Femur (tissue), 1 donor: ENCODE data around the gene ADD3.
A peak's percentile ranks its signal among the peaks of the same experiment; 100 is the strongest.
"Not testable (repeated sequence)": the region's sequence is repeated elsewhere in the genome, so short reads cannot be mapped to it uniquely, and the experiment has no call there.

Experiments used
- DNase-seq: peaks from one replicate; pipeline ENCODE4 v3.0.0-alpha.2; 2017

Gene ADD3

DNA sequence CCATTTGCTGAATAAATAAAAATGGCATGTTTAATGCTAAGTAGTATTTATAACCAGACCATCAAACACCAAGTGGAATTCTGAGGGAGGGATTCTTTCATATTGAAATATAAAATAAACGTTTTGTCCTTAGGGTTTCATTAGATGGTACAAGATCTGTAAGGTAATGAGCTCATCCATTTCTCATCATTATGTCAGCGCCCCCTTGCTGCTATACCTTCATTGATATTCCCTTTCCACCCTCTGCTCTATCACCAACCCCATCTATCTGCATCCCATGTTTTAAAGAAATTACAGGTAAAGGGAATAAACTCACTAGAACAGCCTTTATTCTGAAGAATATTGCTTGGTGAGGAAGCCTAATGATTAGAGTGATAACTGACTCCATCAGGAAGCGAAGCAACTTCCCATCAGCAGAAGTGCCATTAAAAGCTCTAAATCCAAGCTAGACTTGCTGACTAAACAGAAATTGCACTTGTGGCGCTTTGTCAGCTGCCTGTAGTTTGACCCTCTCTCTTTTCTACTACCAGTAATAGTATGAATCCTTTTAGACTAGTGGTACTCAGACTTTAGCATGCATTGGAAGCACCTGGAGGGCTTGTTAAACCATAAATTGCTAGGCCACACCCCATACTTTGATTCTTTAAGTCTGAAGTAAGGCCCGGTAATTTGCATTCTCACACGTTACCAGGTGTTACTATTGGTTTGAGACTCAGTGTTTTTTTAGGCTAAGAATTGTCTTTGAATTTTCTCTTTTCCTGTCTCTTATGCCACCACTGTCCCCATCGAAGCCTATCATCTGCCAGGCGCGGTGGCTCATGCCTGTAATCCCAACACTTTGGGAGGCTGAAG lies 27.5 kb downstream of the ADD3 start:
- DNase-seq: no peak

DNA sequence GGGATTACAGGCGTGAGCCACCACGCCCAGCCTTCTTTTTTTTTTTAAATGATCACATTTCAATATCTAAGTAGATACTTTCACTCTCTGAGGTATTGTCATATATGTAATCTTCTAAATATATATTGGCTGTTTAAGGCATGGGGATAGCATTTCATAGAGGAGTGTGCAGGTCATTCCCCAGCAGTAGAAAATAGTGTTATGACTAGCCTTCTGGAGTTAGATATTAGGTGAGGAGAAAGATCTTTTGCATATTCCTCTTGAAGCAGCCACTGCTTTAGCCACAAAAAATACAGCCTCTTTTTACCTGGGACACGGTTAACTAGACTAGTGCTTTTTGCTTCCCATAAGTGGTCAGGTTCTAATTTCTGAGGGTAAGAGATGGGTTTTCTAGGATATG lies 28.9 kb downstream of the ADD3 start:
- DNase-seq: no peak

DNA sequence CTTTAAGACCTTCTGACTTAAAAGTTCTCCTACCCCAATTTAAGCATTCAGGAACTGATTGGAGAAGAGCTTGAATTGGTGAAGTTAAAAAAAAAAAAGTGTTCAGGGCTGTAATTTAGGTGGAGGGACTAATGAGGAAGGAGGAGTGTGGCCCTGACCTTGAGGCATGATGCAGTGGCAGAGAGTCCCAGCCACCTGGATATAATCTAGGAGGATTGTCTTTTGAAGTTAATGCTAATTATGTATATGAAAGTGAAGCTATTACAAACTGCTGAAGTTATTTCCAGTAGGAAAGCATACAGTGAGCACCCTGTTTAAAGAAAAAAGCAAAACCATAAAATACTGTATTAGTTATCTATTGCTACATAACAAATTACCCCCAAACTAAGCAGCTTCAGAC lies 31.5 kb downstream of the ADD3 start:
- DNase-seq: no peak

DNA sequence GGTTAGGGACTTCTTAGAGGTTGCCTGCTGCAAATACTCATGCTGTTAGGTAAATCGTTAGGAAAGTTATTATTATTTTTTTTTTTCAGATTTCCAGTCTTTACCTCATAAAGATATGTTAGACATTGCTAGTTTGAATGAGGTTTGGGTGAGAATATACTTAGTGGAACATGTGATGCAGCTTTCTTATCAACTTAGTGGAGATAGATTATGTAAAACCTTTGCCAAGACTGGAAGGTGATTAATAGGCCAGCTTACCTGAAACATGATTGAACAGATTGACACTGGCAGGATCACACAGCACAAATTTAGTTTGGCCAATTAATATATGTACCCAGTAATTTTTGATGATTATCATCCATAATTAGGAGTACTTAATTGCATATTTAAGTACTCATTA lies 32.3 kb downstream of the ADD3 start:
- no peak for DNase-seq

DNA sequence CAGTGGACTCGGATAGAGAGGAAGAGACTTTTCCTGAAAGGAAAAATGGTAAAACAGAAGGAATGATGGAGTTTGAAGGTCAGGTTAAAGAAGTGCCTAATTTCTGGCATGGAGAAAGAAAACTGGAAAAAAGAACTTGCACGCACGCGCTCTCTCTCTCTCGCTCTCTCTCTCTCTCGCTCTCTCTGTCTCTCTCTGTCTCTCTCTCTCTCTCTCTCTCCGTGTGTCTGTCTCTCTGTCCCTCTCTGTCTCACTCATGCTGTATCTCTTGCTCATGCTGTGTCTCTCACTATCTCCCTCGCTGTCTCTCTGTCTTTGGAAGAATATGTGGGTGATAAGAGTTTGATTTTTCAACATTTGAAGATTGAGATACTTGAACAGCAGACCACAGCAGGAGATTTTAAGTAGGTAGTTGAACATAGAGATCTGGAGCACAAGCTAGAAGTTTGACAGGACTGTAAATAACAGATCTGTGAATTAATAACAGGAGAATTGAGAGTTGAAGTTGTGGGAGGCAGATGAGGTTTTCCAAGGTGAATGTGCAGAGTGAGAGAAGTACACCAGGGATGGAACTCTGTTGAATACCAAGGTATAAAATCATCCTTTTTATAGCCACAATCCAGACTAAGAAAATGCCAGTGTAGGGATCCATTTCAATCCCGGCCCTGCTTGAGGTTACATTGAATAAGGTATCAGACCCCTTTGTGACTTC lies 33.1 kb downstream of the ADD3 start:
- no peak for DNase-seq

DNA sequence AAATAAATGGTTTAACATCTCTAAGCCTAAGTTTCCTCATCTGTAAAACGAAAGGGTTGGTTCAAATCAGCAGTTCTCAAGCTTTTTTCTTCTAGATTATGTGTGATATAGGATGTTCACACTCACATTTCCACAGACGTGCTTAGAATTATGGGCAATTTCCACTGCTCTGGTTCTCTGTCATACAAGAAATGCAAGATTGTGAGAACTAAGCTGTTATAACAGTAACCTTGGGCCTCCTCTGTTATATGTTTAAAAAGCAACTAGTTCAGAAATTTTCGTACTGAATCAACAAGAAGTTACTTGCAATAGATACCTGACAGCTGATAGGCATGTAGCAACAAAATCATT lies 33.7 kb downstream of the ADD3 start:
- DNase-seq: no peak

DNA sequence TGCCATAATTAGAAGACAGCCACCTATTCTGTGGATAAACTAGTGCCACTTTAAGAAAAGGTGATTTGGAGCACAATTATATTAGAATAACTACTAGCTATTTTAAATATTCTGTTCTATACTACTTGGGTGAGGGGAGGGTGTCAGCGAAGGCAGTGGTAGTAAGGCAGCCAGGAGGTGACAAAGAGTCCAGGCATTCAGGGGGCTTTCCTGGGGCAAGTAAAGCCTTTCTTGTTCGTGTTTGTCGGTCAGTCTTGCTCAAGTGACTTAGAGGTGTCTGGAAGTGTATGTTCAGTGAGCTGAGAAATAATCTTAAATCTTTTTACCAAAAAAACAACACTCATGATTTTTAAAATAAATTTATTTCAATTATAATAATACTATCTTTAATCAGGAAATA lies 34.4 kb downstream of the ADD3 start:
- no peak for DNase-seq

DNA sequence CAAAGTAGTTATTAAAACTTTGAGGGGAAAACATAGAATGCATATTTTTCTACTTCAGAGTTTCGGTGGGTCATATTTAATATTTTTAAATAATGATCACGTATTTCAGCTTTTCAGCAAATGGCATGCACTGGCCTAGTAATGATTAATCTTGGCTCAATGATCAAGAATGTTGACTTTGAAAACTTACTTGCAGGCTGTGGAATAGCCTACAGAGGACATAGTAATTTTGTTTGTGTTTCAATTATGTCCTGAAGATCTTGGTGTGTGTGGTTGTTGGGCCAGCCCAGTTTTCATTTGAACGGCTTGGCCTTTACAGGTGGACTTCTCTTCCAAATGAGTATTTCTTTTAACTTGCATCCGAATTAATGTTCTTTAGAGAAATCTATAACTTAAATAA lies 35.1 kb downstream of the ADD3 start:
- DNase-seq: no peak

DNA sequence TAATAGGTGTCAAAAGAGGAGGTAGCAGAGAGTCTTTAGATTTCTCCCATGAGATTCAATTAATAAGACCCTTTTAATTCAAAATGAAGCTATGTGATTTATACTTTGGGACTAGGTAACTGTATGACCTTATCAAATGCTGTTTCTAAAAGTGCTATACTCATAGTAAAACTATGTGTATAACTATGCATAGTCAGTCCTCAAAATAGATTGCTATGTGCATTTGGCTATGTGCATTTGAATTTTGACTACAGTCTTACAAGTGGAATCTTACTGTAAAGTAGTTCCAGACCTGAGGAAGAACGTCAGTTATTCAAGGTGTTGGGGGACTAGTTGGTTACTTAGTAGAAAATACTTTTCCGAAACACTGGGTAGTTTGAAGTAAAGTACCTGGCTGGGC lies 36.9 kb downstream of the ADD3 start:
- DNase-seq: no peak

DNA sequence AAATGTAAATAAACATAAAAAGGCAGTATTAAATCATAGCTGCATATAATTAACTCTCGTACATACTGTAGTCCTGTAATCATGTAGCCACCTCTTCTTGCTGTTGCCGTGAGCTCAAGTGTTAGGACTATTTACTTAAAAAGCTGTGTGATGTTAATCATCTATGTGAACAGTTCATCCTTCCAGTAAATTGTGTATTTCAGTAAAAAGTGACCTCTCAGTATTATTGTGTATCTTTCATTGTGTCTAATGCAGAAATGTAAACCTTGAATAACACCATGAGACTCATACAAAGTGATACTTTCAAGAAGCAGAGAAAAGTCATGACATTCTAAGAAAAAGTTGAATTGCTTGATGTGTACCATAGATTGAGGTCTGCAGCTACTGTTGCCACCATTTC lies 38.0 kb downstream of the ADD3 start:
- no peak for DNase-seq

DNA sequence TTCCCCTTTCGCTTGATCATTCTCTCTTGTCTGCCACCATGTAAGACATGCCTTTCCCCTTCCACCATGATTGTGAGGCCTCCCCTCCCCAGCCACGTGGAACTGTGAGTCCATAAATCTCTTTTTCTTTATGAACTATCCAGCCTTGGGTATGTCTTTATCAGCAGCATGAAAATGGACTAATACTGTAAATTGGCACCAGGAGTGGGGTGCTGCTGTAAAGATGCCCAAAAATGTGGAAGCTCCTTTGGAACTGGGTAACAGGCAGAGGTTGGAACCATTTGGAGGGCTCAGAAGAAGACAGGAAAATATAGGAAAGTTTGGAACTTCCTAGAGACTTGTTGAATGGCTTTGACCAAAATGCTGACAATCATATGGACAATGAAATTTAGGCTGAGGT lies 40.4 kb downstream of the ADD3 start:
- not testable (repeated sequence) for DNase-seq

DNA sequence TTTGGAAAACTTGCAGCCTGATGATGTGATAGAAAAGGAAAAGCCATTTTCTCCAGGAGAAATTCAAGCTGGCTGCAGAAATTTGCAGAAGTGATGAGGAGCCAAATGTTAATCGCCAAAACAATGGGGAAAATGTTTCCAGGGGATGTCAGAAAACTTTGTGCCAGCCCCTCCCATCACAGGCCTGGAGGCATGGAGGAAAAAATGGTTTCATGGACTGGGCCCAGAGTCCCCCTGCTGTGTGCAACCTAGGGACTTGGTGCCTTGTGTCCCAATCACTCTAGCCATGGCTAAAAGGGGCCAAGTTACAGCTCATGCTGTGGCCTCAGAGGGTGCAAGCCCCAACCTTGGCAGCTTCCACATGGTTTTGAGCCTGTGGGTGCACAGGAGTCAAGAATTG lies 41.0 kb downstream of the ADD3 start:
- DNase-seq: no peak

DNA sequence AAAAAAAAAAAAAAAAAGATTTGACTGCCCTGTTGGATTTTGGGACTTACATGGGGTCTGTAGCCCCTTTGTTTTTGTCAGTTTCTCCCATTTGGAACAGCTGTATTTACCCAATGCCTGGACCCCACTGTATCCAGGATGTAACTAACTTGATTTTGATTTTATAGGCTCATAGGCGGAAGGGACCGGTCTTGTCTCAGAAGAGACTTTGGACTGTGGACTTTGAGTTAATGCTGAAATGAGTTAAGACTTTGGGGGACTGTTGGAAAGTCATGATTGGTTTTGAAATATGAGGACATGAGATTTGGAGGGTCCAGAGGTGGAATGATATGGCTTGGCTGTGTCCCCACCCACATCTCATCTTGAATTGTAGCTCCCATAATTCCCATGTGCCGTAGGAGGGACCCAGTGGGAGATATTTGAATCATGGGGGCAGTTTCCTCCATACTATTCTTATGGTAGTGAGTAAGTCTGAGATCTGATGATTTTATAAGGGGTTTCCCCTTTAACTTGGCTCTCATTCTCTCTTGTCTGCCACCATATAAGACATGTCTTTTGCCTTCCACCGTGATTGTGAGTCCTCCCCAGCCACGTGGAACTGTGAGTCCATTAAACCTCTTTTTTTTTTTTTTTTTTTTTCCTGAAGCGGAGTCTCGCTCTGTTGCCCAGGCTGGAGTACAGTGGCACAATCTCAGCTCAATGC lies 42.3 kb downstream of the ADD3 start:
- DNase-seq: not testable (repeated sequence)

DNA sequence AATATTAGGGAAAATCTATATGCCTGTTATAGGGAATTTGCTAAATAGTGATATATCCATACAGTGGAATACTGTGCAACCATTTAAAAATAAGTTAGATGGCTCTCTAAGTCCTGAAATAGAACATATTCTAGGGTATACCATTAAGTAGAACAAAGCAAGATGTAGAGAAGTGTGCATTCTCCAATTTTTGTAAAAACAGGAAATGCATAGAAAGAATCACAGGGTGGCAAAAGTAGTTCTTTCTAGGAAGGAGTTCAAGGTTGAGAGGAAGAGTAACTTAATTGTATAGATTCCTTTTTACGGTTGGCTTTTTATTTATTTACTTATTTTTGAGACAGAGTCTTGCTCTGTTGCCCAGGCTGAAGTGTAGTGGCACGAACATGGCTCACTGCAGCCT lies 43.7 kb downstream of the ADD3 start:
- DNase-seq: no peak

DNA sequence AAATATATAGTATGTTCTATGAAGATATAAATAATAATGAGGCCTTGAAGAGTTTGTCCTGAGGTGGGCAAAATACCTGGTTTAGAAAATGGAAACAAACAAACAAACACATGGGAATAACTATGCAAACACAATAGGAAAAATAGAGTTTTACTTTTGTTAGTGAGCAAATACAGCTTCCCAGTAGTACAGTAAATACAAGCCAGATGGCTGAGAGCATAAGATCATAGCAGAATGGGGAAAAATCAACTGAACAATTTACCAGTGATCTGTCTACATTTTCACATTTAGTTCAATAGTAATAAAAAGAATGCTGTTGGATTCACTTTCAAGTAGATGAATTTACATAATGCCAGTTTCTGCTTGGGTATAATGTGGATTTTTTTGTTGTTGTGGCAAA lies 45.1 kb downstream of the ADD3 start:
- no peak for DNase-seq

DNA sequence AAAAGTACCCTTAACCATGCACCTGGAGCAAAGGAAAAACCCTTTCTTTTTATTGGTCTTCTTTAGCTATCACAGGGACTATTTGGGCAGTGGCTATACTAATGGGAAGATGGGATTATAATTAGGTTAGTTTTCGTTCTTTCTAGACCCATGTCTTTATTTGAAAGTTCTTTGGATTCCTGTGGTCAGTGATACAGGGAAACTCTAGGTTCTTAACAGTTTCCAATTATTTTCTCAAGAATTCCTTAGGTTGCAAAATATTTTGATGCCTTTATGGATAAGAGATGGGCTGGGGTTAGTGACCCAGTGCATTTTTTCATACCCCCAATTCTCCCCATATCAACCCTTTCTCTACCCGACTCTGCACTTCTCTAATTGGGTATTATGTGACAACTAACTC lies 49.0 kb downstream of the ADD3 start:
- no peak for DNase-seq

DNA sequence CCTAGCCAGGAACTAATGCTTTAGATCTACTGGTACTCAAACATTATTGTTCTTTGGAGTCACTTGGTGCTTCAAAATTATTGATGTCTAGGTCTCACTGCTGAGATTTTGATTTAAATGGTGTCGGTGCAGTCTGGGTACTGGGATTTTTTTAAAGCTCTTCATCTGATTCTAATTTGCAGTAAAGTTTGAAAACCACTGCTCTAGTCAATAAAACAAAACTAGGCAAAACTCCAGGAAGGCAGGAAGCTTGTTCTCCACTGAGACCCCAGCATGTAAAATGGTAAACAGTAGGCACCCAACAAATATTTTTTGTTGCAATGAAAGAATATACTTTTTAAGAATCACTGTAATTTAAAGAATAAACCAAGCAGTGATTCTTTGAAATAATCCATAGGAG lies 49.7 kb downstream of the ADD3 start:
- no peak for DNase-seq

DNA sequence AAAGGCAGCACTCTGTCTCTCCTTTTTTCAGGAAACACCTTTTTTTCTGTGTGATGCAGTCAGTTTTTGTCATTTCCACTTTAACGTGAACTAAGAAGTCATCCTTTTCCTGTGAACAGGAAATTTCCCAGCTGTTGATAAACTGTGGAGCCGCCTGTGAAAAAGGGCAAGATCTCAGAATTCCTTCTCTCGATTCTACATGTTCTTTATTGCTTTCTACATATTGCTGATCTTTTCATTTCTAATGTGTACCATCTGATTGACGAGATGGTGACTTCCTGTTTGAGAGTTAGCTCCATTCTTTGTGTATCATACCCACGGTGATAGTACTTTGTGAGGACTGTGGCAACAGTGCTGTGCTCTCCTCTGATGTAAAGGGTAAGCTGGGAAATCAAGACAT lies 50.4 kb downstream of the ADD3 start:
- DNase-seq: no peak

DNA sequence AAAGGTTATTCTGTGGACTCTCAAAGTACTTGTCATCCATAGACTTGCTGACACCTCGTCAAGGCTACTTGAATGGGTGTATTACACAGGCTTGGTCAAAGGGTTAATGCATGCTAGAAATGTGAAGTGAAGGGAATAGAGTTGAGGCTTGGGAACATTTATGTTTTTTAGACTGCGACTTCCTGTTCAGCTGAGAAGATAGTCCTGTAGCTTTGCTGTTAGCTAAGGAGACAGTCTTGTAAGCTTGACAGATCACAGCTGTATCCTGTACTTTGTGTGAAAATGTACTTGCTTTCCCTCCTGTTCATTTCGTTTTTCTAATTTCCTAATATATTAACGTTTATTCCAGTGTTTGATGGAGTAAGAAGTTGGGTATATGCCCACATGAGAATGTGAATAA lies 52.1 kb downstream of the ADD3 start:
- DNase-seq: no peak

DNA sequence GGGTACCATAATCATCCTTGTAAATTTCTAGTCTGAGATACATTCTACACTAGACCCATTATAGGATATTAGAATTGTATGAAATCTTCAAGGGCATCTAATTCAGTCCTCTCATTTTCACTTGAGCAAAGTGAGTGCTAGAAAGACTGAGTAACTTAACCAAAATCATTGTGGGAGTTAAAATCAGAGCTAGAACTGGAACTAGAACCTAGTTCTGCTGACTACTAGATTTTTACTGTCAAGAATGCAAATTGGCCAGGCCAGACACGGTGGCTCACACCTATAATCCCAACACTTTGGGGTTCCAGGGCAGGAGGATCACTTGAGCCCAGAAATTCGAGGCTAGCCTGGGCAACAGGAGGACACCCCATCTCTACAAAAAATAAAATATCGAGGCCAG lies 53.9 kb downstream of the ADD3 start:
- DNase-seq: no peak

DNA sequence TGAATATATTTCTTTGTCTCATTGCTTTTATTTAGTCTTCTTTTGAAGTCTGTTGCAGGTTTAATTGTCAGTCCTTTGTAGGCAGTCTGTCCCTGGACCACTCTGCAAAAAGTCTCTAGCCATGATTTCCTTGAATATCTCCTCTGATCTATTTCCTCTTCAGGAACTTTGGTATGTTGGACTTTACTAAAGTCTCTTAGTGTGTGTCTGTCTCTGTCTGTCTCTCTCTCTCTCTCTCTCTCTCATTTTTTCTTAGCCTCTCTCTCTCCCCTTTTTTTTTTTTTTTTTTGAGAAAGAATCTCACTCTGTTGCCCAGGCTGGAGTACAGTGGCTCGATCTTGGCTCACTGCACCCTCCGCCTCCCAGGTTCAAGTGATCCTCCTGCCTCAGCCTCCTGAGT lies 57.5 kb downstream of the ADD3 start:
- DNase-seq: no peak

DNA sequence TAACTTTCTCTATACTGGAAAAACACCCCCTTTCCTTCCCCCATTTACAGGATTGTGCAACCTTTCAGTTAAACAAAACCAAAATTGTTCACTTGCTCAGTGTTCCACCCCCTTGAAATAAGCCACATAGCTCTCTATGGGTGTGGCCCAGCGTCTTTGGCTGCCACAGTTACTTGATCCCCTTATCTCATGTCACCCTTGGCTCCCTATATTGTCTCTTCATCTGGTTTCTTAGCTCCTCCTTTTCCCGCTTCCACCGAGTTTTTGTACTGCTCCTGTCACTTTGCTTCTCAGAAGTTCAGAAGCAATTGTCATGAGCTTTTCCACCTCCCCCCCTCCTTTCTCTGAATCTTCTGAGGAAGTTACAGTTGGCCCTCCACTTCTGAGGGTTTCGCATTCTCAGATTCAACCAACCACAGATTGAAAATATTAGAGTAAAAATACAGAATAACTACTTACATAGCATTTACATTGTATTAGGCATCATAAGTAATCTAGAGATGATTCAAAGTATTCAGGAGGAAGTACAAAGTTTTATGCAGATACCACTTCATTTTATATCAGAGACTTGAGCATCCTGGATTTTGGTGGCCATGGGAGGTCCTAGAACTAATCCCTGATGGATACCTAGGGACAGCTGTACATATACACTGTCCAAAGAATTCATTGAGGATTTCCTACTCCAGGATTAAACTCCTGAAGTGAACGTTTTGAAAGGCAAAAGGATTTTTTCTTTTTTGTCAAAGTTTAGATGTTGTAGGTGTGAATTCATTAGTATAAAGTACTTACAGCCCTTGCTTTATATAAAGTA lies 60.4 kb downstream of the ADD3 start:
- peak; percentile 34 for DNase-seq

DNA sequence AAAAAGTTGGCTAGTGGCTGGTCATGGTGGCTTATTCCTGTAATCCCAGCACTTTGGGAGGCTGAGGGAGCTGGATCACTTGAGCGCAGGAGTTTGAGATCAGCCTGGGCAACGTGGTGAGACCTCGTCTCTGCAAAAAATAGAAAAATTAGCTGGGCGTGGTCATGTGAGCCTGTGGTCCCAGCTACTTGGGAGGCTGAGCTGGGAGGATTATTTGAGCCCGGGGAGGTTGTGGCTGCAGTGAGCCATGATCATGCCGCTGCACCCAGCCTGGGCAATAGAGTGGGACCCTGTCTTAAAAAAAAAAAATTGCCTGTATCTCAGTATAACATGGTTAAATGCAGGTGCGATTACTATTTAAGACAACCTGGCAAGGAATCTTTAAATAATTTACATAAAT lies 61.0 kb downstream of the ADD3 start:
- no peak for DNase-seq
